MCF 10A (cell line): ENCODE results near the gene ANKRD27. TPM values are rescaled to one million over a fixed set of nuclear protein-coding genes. Genes with fewer than 3 reads are reported as not detected.
A peak's percentile ranks its signal among the peaks of the same experiment; 100 is the strongest.

Experiments used
- BruUV-seq: library from RNA; stranded (reverse); fragments of 400-500 nt; replicated peaks from 2 replicates; lab custom pipeline; 2021; lab: Mats Ljungman, UMichigan
- CTCF ChIA-PET: fragments of 300-600 bp; sonication (Branson Sonifier 250); formaldehyde crosslinking; extraction: SDS; loops from one replicate; lab custom pipeline; 2021; ENCODE audit warnings: antibody characterized with exemption, inconsistent platforms; lab: Yijun Ruan, JAX
- POLR2A ChIA-PET: fragments of 300-600, 350-650 bp; sonication (Branson Sonifier 250); formaldehyde crosslinking; extraction: SDS; loops from one replicate; lab custom pipeline; 2020; ENCODE audit warnings: antibody characterized with exemption, inconsistent platforms; lab: Yijun Ruan, JAX
- DNase-seq: peaks from one replicate; pipeline ENCODE4 v3.0.0-alpha.2; 2018; ENCODE audit not compliant: unreplicated experiment
- H3K27ac Mint-ChIP-seq: one replicate; pipeline ENCODE4 v1.8.0; 2022; ENCODE audit warnings: mild to moderate bottlenecking, low read depth, mixed read lengths; ENCODE audit not compliant: unreplicated experiment
- H3K27me3 Mint-ChIP-seq: one replicate; pipeline ENCODE4 v1.8.0; 2022; ENCODE audit warnings: mixed read lengths; ENCODE audit not compliant: insufficient read depth, unreplicated experiment
- H3K36me3 Mint-ChIP-seq: one replicate; pipeline ENCODE4 v1.8.0; 2022; ENCODE audit warnings: mild to moderate bottlenecking, moderate library complexity, mixed read lengths; ENCODE audit not compliant: insufficient read depth, unreplicated experiment
- H3K4me1 Mint-ChIP-seq: one replicate; pipeline ENCODE4 v1.8.0; 2022; ENCODE audit warnings: mixed read lengths; ENCODE audit not compliant: insufficient read depth, unreplicated experiment
- H3K4me3 Mint-ChIP-seq: one replicate; pipeline ENCODE4 v1.8.0; 2022; ENCODE audit warnings: mild to moderate bottlenecking, moderate library complexity, mixed read lengths; ENCODE audit not compliant: unreplicated experiment
- H3K9me3 Mint-ChIP-seq: one replicate; pipeline ENCODE4 v1.8.0; 2022; ENCODE audit warnings: mixed read lengths; ENCODE audit not compliant: unreplicated experiment
- intact Hi-C: fragments of 100-400 bp; cut with micrococcal nuclease; formaldehyde crosslinking; loops from 2 replicates; pipeline ENCODE4 v1.14.1; 2022
- total RNA-seq: library from RNA; stranded (reverse); gene quantifications from 2 replicates; pipeline ENCODE4 v1.2.3, GENCODE V29; 2022
- TF ChIP-seq, protein P1 (sequence below): fragments of 200-600 bp; IDR thresholded peaks from one replicate; pipeline ENCODE4 v1.8.0; 2022; ENCODE audit warnings: antibody characterized with exemption, mild to moderate bottlenecking; ENCODE audit not compliant: unreplicated experiment

Gene ANKRD27
- total RNA-seq, 1 experiment from 2014 or later = 30.1 TPM

GRCh38 chr19:32691291-32691951, 16.4 kb upstream of the ANKRD27 start, which contains the start of gene NUDT19:
Gene NUDT19 (plus strand): TSS chr19:32691821. CDS start chr19:32691961, 140 bp downstream.
- POLR2A ChIA-PET = interaction anchor here (0.6 to 2.2 kb wide), 15 partner anchors 9 to 493 kb away, joined by 3 to 24 read pairs (median 3); partner anchors contain the start of genes ANKRD27, CEP89, DPY19L3 and FAAP24

DNA sequence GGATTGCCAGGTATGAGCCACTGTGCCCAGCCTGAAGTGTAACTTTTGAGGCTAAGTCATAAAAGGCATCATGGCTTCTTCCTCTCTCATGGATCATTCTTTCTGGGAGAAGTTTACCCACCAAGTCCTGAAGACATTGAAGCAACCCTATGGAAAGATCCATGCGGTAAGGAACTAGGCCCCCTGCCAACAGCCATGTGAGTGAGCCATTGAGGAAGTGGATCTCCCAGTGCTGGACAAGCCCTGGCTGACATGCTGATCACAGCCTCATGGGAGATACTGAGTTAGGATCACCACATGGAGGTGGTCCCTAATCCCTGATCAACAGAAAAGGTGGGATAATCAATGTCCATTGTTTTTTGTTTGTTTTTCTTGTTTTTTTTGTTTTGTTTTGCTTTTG, 13.3 kb upstream of the ANKRD27 start:
- intact Hi-C loops = no loop called here
- no peak for DNase-seq
- BruUV-seq = no TSS peak
- peaks cover 6% of the 10 kb centered on the region for H3K36me3 Mint-ChIP-seq
- TF ChIP-seq, protein P1, sequence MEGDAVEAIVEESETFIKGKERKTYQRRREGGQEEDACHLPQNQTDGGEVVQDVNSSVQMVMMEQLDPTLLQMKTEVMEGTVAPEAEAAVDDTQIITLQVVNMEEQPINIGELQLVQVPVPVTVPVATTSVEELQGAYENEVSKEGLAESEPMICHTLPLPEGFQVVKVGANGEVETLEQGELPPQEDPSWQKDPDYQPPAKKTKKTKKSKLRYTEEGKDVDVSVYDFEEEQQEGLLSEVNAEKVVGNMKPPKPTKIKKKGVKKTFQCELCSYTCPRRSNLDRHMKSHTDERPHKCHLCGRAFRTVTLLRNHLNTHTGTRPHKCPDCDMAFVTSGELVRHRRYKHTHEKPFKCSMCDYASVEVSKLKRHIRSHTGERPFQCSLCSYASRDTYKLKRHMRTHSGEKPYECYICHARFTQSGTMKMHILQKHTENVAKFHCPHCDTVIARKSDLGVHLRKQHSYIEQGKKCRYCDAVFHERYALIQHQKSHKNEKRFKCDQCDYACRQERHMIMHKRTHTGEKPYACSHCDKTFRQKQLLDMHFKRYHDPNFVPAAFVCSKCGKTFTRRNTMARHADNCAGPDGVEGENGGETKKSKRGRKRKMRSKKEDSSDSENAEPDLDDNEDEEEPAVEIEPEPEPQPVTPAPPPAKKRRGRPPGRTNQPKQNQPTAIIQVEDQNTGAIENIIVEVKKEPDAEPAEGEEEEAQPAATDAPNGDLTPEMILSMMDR = no peak
- H3K27me3 Mint-ChIP-seq = no peaks in the 10 kb centered on the region
- H3K9me3 Mint-ChIP-seq = no peaks in the 10 kb centered on the region
- peaks cover 11% of the 10 kb centered on the region for H3K4me1 Mint-ChIP-seq
- no peak overlapping the region for H3K4me3 Mint-ChIP-seq
- no peak overlapping the region for H3K27ac Mint-ChIP-seq
- ChIA-PET POLR2A (interaction anchor here (0.6 kb wide), 1 partner anchor 15 kb away, joined by 3 read pairs; no protein-coding TSS in a partner anchor), CTCF (interaction anchor here (0.9 kb wide), 1 partner anchor 46 kb away, joined by 3 read pairs; no protein-coding TSS in a partner anchor)

More at GRCh38 chr19:32691291-32691951, 16.4 kb upstream of the ANKRD27 start, which contains the start of gene NUDT19:
- BruUV-seq = TSS peak; percentile 10
- peaks cover 17% of the 10 kb centered on the region for H3K36me3 Mint-ChIP-seq
- CTCF ChIA-PET = interaction anchor here (0.5 to 1.3 kb wide), 4 partner anchors 10 to 379 kb away, joined by 3 to 5 read pairs (median 4); no protein-coding TSS in a partner anchor
- peak within 1 kb of the TSS; percentile 79 for H3K4me3 Mint-ChIP-seq
- H3K9me3 Mint-ChIP-seq = no peaks in the 10 kb centered on the region
- intact Hi-C loops = loop anchor here (2.0 kb wide), 2 partner anchors 17 to 281 kb away; partner anchors contain the start of genes ANKRD27, FAAP24 and RGS9BP
- no peaks in the 10 kb centered on the region for H3K27me3 Mint-ChIP-seq
- TF ChIP-seq, protein P1 = no peak
- DNase-seq = peak; percentile 92
- peak within 1 kb of the TSS; percentile 96 for H3K27ac Mint-ChIP-seq
- H3K4me1 Mint-ChIP-seq = peaks cover 37% of the 10 kb centered on the region

DNA sequence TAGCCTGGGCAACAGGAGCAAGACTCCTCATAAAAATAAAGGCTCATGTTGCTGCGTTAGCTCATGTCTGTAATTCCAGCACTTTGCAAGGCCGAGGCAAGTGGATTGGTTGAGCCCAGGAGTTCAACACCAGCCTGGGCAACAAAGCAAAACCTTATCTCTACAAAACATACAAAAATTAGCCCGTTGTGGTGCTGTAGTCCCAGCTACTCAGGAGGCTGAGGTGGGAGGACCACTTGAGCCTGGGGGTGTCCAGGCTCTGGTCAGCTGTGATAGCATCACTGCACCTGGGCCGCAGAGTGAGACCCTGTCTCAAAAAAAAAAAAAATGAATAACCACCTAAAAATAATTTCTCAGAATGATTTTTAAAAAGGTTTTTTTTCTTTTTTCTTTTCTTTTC, 12.7 kb upstream of the ANKRD27 start:
- intact Hi-C loops = no loop called here
- CTCF ChIA-PET = no interaction called here
- POLR2A ChIA-PET = no interaction called here
- peaks cover 11% of the 10 kb centered on the region for H3K4me1 Mint-ChIP-seq
- TF ChIP-seq, protein P1 = no peak
- no peak for DNase-seq
- H3K36me3 Mint-ChIP-seq = peaks cover under 1% of the 10 kb centered on the region
- no peaks in the 10 kb centered on the region for H3K27me3 Mint-ChIP-seq
- H3K4me3 Mint-ChIP-seq = no peak overlapping the region
- H3K9me3 Mint-ChIP-seq = no peaks in the 10 kb centered on the region
- no TSS peak for BruUV-seq
- H3K27ac Mint-ChIP-seq = no peak overlapping the region

- peaks cover 11% of the 10 kb centered on the region for H3K4me1 Mint-ChIP-seq
- H3K27me3 Mint-ChIP-seq = no peaks in the 10 kb centered on the region
- no peaks in the 10 kb centered on the region for H3K36me3 Mint-ChIP-seq
- intact Hi-C loops = no loop called here
- no peak for DNase-seq
- ChIA-PET CTCF (no interaction called here), POLR2A (no interaction called here)
- H3K9me3 Mint-ChIP-seq = no peaks in the 10 kb centered on the region
- no peak overlapping the region for H3K27ac Mint-ChIP-seq
- BruUV-seq = no TSS peak
- TF ChIP-seq, protein P1 = no peak
- H3K4me3 Mint-ChIP-seq = no peak overlapping the region
Observed at GRCh38 chr19:32686847-32687475, 12.0 kb upstream of the ANKRD27 start.
